NCI-H69 (cell line): Measurements from ENCODE around the gene HHIPL1.

Source experiments
- DNase-seq: peaks from one replicate; lab custom pipeline; 2025; lab: John Stamatoyannopoulos, UW

The HHIPL1 gene

DNA sequence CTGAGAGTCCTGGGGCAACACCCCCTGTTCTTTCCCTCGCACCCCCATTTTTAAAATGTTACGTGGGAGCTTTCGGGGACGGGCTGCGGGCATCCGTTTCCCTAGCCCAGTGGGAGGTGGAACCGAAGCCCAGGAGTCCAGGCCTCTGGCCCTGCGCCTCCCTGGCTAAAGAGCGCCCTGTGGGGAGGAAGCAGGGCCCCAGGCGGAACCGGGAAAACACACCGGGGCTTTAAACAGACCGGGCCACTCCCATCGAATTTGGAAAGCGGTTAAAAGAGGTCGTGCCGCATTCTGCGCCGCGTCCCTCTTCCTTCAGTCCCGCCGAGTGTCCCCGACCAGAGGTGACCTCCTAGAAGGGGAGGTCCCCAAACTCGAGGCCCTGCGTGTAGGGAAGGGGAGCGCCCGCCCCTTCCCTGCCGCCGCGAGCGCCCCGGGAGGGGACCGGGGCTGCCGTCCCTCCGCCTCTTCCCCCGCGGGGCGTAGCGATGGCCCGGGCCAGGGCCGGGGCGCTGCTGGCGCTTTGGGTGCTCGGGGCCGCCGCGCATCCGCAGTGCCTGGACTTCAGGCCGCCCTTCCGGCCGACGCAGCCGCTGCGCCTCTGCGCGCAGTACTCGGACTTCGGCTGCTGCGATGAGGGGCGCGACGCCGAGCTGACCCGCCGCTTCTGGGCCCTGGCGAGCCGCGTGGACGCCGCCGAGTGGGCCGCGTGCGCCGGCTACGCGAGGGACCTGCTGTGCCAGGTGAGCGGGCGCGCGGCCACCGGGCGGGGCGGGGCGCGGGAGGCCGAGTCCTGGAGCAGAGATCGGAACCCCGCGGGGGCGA, at the start of gene HHIPL1:
Gene HHIPL1, plus strand, starts transcription at position 407 of the 822 bp plus-strand sequence. Its CDS starts 79 bp downstream, at position 486.
- DNase-seq = peak; percentile 42

DNA sequence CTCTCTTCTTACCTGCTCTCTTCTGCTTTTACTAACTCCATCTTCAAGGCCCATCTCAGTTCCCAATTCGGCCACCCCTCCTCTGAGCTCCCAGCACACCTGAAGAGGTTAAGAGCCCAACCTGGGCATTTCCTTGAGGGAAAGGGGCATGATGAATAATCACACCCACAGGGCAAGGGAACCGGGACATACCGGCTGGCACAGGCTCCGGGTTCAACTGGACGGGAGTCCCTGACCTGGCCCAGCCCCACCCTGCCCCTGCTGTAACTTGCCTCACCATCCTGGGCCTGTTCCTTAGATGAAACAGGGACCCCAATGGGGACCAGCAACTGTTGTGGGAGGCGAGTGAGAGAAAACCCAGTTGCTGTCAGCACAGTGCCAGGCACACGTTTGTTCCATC, 49.4 kb upstream of the HHIPL1 start:
- no peak for DNase-seq

DNA sequence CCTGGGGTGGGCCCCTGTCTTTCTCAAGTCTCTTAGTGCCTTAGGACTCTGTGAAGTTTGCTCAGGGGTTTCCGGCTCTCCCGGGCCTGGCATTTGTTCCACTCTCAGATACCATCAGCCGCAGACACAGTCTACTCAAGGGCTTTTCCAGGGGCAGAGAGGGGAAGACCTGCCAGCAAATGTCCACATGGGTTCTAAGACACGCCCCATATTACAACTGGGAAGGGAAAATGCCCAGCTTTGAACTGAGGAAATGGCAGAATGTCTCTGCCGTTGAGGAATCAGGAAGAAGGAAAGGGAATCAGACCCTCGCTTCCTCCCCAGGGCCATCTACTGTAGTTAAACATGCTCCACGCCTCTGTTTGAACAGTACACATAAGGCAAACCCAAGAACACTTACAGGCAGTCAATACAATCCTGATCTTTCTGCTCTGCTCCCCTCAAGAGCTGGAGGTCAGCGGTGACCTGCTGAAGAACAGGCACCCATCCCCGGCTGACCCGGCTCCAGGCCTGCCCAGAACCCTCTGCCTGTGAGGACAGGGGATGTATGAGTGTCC, 48.8 kb upstream of the HHIPL1 start:
- peak; percentile 46 for DNase-seq

DNA sequence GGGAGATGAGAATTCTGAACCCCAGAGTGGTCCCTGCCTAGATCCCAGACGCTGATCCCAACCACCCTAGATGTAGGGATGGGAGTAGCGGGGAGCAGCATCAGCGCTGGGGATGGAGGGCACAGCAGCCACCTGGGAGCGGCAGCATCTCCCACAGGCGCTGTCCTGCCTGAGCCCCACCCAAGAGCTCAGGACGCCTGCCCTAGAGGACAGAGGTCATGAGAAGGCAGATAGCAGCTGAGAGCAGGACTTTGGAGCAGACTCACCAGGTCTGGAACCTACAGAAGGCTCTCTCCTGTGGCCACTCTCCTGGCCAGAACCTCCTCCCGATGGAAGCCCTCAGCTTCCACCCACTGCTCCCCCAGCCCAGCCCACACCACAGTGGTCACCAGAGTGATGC, 48.2 kb upstream of the HHIPL1 start:
- no peak for DNase-seq

DNA sequence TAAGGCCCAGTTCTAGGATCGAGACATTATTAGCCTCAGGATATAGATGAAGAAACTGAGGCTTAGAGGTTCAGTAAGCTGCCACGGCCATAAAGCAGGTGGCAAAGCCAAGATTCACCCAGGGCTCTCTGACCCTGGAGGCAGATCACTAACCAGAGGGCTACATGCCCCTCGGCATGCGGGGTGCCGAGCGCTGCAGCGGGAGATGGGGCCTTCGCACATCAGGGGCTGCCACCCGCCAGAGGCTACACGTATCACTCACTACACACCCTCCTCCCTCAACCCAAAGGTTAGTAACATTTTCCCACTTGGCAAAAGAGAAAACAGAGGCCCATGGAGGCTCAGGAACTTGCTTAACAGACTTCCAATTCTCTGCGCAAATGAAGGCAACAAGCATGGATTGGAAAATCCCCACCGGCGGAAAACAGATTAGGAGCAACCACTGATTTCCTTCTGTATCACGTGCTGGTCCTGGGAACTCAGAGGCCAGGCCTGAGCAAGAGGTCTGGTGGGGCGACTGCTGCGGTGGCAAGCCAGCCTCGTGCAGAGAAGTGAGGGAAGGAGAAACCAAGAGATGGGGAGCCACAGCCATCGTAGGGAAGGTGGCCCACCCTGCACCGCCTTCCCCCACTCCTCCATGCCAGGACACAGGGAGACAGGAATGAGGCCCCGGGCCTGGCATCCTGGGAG, 46.9 kb upstream of the HHIPL1 start:
- DNase-seq = no peak

DNA sequence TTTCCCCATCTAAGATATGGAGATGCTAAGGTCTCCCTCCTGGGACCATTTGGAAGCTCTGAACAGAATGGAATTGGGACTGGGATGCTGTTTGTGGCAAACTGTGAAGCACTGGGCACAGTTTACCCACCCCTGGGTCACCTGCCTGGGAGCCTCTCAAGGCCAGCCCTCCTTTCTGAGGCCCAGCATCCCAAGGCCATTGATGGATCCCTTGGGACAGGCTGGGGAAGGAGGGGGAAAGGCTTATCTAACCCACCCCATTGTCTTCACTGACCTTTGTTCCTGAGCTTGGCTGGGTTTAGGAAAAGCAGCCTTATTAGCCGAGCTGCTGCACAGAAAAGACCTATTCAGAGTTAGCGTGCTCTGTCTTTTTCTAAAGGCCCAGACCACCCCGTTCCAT, 46.2 kb upstream of the HHIPL1 start:
- no peak for DNase-seq

DNA sequence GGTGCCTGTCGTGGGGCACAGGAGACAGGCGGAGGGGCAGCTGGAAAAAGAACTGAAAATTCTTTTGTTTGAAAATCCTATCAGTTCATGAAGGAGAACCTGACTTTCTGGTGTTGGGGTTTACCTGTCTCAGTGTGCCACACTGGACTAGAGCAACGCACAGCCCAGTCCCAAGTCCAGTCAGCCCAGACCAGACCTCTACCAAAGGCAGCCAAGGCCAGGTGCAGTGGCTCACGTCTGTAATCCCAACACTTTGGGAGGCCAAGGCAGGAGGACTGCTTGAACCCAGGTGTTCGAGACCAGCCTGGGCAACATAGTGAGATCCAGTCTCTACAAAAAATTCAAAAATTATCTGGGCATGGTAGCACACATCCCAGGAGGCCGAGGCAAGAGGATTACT, 45.5 kb upstream of the HHIPL1 start:
- no peak for DNase-seq

DNA sequence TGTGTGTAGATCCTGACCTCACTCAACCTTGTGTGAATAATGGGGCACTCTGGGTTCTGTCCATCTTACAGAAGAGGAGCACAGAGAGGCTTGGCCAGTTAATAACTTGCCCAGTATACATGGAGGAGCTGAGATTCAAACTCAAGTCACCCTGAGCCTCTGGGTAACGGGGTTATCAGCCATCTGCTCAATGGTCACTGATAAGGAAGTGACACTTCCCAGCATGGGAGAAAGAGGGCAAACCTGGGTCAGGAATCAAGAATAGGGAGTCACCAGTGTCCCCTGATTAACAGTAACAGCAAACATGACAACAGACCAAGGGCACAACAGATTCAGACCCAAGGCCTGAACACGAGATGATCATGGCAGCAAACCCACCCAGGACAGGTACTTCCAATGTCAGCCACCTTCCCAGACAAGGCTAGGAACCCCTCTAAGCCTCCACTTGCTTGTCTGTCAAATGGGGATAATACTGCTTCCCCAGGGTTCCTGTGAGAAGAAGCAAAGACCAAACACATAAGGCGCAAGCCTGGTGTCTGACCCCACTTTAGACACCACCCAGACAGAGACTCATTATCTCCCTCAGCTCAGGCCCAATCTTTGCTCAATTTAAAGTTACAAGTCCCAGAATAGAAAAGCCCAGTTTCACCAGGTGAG, 44.6 kb upstream of the HHIPL1 start:
- no peak for DNase-seq

DNA sequence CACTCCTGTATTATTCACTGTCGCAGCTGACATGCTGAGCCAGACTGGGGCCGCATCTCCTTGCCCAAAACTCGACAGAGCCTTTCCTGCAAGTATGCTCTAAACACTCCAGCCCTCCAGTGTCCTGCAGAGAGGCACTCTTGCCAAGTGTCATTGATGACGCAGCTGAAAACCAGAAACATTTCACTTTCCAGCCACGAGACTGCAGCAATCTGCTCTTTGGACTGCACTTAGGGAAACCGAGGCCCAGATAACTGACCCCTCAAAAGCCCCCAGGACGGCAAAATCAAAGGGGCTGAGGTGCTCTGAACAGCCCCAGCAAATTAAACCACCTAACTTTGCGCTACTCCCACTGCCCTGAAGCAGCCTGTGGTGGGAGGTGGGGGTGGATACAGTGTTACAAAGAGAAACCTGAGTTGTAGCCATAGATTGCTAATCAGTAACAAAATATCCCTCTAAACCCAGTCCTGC, 43.5 kb upstream of the HHIPL1 start:
- no peak for DNase-seq

DNA sequence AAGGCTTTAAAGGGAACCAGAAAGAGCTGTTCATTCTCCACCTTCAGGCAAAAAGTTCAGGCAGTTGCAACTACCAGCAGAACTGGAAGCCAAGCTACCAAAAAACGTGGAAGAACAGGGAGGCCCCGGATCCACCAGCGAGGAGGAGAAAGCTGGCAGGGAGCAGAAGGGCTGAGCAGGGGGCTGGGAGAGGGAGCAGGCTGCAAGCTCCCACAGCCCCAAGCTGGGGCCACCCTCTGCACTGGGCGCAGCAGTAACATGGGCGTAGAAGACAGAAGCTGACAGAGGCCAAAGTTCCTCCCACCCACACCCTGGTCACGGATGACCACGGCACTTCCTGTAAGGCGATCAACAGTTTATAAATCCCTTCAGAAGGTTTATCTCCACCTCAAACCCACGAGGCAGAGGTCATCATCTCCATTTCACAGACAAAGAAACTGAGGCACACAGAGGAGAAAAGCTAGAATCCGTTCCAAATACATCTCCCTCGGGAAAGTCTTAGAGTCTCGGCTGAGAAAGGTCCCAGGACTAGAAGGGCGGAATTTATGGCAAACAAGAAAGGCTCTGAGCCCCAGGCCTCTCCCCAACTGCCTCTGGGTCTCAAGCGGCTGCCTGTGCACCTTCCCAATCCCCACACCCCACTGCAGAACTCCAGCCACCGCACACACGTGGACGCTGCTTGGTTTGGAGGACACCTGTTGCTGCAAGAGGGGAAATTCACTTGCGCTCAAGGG, 42.7 kb upstream of the HHIPL1 start:
- peak; percentile 64 for DNase-seq

DNA sequence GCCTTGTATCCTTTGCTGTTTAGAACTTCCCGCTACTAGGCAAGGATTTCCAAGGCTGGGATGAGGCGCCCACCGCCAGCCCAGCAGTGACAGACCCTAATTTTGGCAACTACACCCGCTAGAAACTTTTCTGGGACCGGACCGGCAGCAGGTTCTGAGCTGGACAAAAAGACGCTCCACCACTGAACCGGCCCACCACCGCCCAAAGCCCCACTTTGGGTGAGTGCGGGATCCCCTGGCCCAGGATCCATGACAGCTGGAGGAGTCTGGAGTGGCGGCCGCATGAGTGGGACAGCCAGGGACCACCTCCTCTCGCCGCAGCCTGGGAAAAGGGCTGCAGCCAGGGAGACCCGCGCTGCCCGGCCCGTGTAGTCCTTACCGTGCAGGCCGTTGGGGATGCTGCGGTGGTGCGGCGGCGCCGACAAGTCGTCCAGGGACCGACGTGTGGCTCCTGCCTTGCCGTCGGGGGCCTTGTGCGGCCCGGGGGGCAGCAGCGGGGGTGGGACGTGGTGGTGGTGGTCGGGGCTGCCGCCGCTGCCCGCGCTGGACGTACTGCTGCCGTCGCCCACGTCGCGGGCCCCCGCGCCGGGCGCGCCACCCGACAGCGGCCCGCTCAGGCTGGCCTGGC, 42.0 kb upstream of the HHIPL1 start:
- peak; percentile 48 for DNase-seq

DNA sequence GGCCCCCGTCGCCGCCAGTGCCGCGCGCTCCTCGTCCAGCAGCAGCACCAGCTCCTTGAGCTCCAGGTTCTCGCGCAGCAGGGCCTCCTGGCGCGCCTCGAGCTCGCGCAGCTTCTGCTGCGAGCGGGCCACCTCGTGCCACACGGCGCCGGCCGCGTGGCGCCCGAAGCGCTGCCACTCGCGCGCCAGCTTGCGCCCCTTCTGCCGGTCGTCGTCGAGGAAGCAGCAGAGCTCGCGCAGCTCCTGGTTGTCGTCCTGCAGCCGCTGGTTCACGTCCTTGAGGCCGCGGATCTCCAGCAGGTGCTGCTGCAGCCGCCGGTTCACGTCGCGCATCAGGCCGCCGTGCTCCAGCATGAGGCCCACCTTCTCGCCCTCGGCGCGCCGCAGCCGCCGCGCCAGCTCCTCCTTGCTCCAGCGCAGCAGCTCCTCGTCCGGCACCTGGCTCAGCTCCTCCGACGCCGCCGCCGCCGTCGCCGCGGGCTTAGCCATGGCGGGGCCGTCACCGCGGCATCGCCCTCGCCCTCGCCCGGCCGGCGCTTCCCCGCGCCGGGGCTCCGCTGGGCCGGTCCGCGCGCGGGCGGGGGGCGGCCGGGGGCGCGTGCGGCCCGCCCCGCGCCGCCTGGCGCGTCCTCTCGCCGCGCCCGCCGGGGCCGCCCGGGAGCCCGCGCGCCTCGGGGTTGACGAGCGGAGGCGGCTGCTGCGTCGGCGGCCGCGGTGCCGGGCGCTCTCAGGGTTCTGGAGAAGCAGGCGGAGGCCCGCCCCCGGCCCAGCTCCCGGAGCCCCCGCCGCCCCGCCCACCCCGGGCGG, 41.3 kb upstream of the HHIPL1 start, which contains the start of gene CCDC85C:
Gene CCDC85C, minus strand, starts transcription at position 737 of the 807 bp plus-strand sequence. Its CDS starts 248 bp downstream, at position 489.
- DNase-seq = peak; percentile 88

DNA sequence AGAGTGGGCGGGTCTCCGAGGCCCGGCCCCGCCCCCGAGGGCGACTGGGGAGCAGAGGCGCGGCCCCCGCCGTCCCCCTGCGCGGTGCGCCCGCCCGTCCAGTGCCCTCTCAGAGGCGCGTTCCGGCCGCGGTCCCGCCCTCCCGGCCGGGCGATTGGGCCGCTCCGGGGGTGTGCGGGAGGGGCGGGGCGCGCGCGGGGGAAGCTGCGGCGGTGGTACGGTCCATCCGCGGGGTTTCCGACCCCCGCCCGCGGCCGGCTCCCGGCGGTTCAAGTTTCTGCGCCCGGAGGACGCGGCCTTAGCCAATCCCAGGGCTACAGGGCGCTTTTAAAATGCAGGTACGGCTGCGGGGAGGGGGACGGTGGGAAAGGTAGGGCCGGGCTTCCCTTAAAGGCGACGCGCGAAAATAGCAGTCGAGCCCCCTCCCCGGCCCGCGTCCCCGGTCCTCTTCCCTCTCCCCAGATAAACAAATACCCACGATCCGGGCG, 40.6 kb upstream of the HHIPL1 start:
- DNase-seq = peak; percentile 99

DNA sequence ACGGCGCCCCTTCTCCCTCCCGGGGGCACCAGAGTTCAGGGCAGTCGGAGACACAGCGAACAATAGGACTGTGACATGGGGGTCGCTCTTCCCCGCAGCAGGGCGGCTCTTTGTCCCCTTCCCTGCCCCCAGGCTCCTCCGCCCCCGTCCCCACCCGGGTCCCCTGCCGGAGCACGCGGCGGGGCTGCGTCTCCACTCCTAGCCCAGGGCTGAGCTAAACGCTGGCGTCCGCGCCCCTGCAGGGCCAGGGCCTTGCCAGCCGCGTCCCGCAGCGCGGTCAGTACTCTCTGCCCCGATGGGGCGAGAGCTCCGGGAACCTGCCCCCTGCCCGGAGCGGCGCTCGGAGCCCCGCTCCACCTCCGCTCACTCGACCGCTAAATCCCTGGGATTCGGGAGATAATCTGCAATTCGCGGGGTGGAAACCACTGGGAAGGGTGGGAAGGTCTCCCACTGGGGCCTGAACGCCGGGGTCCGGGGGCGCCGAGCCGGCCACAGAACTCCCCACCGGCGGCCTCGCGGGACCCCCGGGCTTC, 40.1 kb upstream of the HHIPL1 start:
- DNase-seq = peak; percentile 93

DNA sequence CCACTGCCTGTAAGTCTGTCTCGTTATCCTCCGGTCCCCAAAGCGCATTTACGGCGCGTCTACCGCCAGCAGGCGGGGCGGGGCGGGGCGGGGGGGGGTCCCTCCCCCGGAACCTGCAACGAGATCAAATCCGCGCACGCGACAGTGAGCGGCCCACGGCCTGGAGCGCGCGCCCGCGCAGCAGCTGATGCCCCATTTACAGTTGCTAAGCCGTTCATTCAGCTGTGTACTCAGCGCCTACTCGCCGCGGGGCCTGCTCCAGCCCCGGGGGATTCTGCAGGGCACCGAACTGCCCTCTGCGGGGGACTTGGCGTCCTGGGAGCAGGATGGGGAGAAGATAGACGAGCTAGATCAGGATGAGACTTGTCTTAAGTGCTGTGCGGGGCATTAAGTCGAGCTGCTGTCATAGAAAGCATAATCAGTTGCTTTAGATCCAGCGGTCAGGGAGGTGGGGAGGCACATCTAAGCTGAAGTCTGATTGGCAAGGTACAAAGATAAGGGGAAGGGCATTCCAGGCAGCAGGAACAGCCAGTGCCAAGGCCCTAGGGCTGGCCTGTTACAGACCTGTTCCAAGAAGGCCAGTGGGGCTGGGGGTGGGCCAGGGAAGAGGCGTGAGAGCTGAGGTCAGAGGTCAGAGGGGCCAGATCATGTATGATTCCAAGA, 39.5 kb upstream of the HHIPL1 start:
- peak; percentile 97 for DNase-seq

DNA sequence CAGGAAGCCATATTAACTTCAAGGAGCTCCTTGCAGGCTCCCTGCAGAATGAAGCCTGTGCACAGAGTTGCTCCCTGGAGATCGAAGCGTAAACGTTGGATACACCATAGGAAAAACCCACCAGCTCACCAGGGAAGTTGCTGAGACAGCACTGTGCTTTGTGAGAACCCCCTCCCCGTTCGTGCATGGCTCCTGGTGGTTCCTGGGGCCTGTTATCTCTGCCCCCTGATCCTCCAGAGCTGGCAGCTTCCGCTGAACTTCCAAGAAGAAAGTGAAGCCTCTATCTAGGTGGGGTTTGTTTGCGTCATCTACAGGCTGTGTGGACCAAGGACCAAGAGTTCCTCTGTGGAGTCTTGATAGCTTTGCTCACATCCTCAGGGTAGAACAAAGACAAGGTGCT, 38.6 kb upstream of the HHIPL1 start:
- peak; percentile 48 for DNase-seq

DNA sequence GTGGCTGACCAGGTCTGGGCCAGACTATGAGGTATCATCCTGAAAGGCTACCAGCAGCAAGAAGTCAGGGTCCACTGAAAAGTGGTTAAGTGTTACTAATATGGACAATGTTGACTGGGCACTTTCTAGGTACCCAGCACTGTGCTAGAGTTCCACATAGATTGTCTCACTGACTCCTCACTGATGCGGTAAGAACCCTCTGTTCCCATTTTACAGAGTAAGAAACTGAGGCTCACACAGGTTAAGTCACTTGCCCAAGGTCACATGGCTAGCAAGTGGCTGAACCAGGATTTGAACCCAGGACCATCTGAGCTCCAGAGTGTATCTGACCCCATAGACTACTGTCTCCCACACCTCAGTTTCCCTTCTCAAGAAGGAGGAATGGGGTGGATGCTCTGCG, 36.3 kb upstream of the HHIPL1 start:
- DNase-seq = no peak

DNA sequence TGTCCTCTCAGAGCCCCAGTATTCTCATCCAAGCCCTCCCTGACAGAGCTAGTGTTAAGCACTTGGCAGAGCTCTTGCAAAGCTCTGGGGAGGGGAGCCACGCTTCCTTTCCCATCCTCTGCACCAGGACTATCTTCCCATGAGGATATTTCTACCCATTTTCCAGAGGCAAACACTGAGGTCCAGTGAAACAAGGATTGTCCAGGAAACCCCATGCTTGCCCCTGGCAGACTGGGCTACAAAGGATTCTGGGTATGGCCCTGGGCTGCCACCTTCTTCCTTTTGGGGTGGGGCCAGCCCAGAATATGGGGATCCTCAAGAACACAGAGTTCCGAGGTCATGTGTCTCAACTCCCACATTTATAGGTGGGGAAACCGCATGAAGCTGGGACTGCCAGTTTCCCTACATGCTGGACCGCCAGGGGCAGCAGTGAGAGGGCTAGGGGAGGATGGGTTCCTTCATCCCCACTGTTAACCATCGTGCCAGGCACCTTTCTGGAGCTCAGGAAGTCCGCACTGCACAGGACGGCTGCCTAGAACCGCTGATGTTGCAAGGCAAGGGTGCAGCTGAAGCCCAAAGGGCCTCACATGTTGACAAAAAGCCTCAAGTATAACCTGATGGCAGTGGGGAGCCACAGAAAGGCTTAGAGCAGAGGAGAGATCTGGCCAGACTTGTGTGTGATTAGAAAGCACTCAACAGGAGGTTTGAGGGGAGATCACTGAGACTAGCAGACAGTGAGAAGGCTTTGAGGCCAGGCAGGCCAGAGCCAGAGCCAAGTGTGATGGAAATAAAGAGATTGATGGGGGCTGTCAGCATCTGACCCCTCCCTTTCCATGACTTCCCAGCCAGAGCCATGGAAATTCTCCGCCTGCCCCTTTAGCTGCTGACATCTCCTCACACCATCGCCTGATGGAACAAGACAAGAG, 35.4 kb upstream of the HHIPL1 start:
- peak; percentile 58 for DNase-seq
